Cerebellar nuclear complex (tissue), 1 donor: ENCODE data around the gene TTLL11.

Experiments used
- DNase-seq, 2 experiments: peaks; one replicate each; lab custom pipeline; 2025; lab: John Stamatoyannopoulos, UW

TTLL11 gene

DNA sequence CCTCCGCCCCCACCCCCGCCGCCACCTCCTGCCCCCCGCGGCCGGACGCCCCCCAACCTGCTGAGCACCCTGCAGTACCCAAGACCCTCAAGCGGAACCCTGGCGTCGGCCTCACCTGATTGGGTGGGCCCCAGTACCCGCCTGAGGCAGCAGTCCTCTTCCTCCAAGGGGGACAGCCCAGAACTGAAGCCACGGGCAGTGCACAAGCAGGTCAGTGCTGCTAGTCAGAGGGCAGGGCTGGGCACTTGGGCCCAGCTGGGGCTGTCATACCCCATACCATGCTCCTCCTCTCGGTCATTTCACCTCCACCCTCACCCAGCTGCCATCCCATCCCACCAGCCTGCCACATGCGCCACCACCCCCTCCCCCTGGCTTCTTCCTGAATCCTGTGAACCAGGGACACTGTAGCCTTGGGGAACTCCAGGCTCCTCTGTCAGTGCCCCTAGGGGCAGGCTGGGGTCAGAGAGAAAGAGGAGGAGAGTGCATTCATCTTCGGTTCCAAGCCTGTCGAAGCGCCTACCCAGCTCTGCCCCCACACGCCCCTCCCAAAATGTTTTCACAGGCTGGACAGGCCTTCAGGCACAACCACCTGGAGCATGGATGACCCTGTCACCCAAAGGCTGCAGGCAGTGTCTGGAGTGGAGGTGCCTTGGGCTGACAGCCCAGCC lies 319.7 kb downstream of the TTLL11 start:
- DNase-seq, result no peak

DNA sequence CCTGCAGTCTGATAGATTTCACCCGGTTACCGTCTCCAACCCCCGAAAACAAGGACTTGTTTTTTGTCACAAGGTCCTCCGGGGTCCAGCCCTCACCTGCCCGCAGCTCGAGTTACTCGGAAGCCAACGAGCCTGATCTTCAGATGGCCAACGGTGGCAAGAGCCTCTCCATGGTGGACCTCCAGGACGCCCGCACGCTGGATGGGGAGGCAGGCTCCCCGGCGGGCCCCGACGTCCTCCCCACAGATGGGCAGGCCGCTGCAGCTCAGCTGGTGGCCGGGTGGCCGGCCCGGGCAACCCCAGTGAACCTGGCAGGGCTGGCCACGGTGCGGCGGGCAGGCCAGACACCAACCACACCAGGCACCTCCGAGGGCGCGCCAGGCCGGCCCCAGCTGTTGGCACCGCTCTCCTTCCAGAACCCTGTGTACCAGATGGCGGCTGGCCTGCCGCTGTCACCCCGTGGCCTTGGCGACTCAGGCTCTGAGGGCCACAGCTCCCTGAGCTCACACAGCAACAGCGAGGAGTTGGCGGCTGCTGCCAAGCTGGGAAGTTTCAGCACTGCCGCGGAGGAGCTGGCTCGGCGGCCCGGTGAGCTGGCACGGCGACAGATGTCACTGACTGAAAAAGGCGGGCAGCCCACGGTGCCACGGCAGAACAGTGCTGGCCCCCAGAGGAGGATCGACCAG lies 320.4 kb downstream of the TTLL11 start:
- no peak for DNase-seq
